Progenitor cell of endocrine pancreas (in vitro differentiated cells): ENCODE data around the gene RASSF1. TPM values are rescaled to one million over a fixed set of nuclear protein-coding genes. Genes with fewer than 3 reads are reported as not detected.

ENCODE experiments used
- DNase-seq: peaks from one replicate; pipeline ENCODE4 v3.0.0; 2021; ENCODE audit warnings: low spot score; ENCODE audit not compliant: unreplicated experiment
- H3K27ac Mint-ChIP-seq: 2 replicates; pipeline ENCODE4 v1.8.0; 2021; ENCODE audit warnings: mild to moderate bottlenecking, moderate library complexity, mixed read lengths
- H3K27me3 Mint-ChIP-seq: 2 replicates; pipeline ENCODE4 v1.8.0; 2021; ENCODE audit warnings: mixed read lengths
- H3K36me3 Mint-ChIP-seq: 2 replicates; pipeline ENCODE4 v1.8.0; 2022; ENCODE audit warnings: mixed read lengths; ENCODE audit not compliant: insufficient read depth
- H3K4me1 Mint-ChIP-seq: 2 replicates; pipeline ENCODE4 v1.8.0; 2021; ENCODE audit warnings: low read depth, mixed read lengths
- H3K4me3 Mint-ChIP-seq: 2 replicates; pipeline ENCODE4 v1.8.0; 2021; ENCODE audit warnings: low read depth, mild to moderate bottlenecking, moderate library complexity, mixed read lengths
- H3K9me3 Mint-ChIP-seq: 2 replicates; pipeline ENCODE4 v1.8.0; 2021; ENCODE audit warnings: low read depth, mixed read lengths
- total RNA-seq: library from RNA; stranded (reverse); gene quantifications from 2 replicates; pipeline ENCODE4 v1.2.1, GENCODE V29; 2021
- TF ChIP-seq, protein P1 (sequence below): fragments of 200-600 bp; sonication (generic); IDR thresholded peaks from one replicate; pipeline ENCODE4 v1.5.0; 2021; ENCODE audit warnings: antibody characterized with exemption, mild to moderate bottlenecking; ENCODE audit not compliant: unreplicated experiment

Gene RASSF1
- total RNA-seq, 1 donor from 2014 or later, result 11.7 TPM

DNA sequence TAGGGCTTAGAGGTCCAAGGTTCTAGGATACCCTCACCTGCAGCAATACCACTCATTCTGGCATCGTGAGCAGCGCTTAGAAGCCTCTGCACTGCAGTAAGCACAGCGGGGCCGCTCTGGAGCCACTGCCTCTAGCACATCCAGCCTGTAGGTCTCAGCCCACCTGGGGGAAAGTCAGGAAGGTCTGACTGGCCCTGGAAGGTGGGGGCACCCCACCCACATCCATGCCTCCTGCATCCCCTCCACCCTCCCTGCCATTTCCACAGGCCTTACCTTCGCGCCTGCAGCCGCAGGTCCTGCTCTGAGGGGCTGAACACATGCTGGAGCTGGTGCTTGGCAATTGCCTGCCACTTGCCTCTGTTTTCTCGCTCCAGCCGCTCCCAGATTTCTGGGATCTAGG is 901 bp upstream of the RASSF1 start:
- H3K27me3 Mint-ChIP-seq, result peaks cover 65% of the 10 kb centered on the region
- TF ChIP-seq, protein P1, sequence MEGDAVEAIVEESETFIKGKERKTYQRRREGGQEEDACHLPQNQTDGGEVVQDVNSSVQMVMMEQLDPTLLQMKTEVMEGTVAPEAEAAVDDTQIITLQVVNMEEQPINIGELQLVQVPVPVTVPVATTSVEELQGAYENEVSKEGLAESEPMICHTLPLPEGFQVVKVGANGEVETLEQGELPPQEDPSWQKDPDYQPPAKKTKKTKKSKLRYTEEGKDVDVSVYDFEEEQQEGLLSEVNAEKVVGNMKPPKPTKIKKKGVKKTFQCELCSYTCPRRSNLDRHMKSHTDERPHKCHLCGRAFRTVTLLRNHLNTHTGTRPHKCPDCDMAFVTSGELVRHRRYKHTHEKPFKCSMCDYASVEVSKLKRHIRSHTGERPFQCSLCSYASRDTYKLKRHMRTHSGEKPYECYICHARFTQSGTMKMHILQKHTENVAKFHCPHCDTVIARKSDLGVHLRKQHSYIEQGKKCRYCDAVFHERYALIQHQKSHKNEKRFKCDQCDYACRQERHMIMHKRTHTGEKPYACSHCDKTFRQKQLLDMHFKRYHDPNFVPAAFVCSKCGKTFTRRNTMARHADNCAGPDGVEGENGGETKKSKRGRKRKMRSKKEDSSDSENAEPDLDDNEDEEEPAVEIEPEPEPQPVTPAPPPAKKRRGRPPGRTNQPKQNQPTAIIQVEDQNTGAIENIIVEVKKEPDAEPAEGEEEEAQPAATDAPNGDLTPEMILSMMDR, result no peak
- H3K9me3 Mint-ChIP-seq, result no peaks in the 10 kb centered on the region
- H3K36me3 Mint-ChIP-seq, result no peaks in the 10 kb centered on the region
- H3K27ac Mint-ChIP-seq, result no peak overlapping the region
- no peak overlapping the region for H3K4me3 Mint-ChIP-seq
- DNase-seq, result no peak
- peaks cover 9% of the 10 kb centered on the region for H3K4me1 Mint-ChIP-seq

DNA sequence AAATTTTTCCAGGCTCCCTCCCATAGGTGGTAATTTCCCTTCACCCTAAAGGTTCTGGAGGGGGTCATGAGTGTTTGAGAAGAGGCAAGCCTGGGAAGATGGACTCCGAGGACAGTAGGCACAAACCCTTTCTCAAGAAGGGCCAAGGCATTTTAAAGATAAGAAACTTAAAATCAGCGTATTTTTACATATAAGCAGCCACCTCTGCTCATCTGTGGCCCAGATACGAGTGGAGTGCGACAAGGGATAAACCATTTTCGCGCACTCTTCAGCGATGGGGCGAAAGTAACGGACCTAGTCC is 539 bp downstream of the RASSF1 start:
- Mint-ChIP-seq H3K27ac (no peak overlapping the region), H3K4me1 (peaks cover 15% of the 10 kb centered on the region), H3K36me3 (no peaks in the 10 kb centered on the region), H3K4me3 (no peak overlapping the region), H3K27me3 (peaks cover 58% of the 10 kb centered on the region), H3K9me3 (no peaks in the 10 kb centered on the region)
- DNase-seq, result no peak
- TF ChIP-seq, protein P1, result no peak

DNA sequence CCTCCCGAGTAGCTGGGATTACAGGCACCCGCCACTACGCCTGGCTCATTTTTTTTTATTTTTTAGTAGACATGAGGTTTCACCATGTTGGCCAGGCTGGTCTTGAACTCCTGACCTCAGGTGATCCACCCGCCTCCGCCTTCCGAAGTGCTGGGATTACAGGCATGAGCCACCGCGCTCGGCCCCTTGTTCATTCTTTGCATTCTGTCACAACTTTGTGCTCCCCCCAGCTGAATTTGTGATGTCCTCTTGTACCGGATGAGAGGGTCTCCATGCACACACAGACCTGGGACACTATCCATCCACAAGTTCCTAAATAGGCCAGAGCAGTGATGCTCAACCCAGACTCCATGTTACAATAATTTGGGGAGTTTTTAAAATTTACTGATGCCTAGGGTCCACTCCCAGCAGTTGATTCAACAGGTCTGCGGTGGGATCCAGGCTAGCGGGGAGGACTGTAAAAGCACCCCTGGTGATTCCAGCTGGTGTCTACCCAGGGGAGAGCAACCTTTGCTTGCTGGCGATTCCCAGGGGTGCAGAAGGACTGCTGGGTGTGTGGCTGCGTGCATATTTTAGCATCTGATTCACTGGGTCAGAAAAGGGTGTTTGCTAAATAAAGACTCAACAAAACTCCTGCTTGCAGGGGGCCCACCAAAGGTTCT is 1.0 kb downstream of the RASSF1 start:
- H3K9me3 Mint-ChIP-seq, result no peaks in the 10 kb centered on the region
- no peaks in the 10 kb centered on the region for H3K36me3 Mint-ChIP-seq
- peaks cover 15% of the 10 kb centered on the region for H3K4me1 Mint-ChIP-seq
- no peak overlapping the region for H3K27ac Mint-ChIP-seq
- H3K27me3 Mint-ChIP-seq, result peaks cover 54% of the 10 kb centered on the region
- no peak for DNase-seq
- TF ChIP-seq, protein P1, result no peak
- peak overlapping the region; percentile 93 for H3K4me3 Mint-ChIP-seq

DNA sequence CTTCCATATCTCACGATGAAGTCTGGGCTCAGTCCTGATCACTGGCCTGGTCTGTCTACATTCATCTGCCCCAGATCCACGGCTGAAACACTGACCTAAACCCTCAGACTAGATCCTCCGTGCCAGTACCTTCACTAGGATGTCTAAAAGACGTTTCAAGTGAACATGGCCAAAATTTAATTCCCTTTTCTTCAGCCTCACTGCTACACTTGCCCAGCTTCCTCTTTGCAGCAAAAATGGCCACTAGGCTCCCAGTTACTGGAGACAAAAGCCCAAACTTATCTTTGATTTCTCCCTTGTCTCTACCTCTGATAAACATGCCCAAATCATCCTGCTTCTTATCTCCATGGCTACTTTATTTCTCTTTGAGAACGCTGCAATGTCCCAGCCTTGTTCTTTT is 1.7 kb downstream of the RASSF1 start:
- Mint-ChIP-seq H3K36me3 (no peaks in the 10 kb centered on the region), H3K9me3 (no peaks in the 10 kb centered on the region), H3K27me3 (peaks cover 49% of the 10 kb centered on the region), H3K27ac (no peak overlapping the region), H3K4me3 (peak overlapping the region; percentile 93), H3K4me1 (peaks cover 15% of the 10 kb centered on the region)
- DNase-seq, result no peak
- TF ChIP-seq, protein P1, result no peak

DNA sequence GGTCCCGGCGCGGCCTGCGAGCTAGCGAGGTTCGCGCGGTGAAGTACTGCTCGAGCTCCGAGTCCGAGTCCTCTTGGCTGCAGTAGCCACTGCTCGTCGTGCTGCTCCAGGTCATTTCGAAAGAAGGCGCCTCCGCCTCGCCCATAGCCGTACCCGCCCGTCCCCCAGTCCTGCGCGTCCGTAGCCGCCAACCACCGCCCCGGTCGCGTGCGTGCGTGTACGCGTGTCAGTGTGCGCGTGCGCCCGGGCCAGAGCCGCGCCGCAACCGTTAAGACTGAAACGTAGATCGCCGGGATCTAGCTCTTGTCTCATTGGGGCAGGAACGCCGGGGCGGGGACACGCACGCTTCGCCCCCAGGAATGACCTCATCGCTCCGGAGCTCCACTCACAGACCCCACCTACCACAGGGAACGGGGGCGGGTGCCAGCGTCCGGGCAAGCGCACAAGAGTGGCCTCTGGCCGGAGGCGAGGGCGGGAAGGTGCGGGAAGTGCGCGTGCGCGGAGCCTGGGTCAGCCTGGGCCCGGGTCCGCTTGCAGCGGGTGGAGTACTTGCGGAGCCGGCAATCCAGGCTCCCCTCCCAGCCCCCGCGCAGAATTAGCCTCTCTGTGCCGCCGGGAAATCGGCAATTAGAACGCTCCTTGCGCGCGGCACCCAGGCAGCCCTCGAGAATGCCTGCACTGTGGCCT is 3.3 kb downstream of the RASSF1 start:
- Mint-ChIP-seq H3K4me1 (peaks cover 15% of the 10 kb centered on the region), H3K9me3 (no peaks in the 10 kb centered on the region), H3K36me3 (no peaks in the 10 kb centered on the region), H3K27me3 (peaks cover 33% of the 10 kb centered on the region), H3K27ac (peak overlapping the region; percentile 99), H3K4me3 (peak overlapping the region; percentile 93)
- TF ChIP-seq, protein P1, result no peak
- DNase-seq, result peak; percentile 96
